Osteocyte (in vitro differentiated cells): ENCODE measurements around the gene KRTAP5-4. TPM values are rescaled to one million over a fixed set of nuclear protein-coding genes. Genes with fewer than 3 reads are reported as not detected.
"Not testable (repeated sequence)": the region's sequence is repeated elsewhere in the genome, so short reads cannot be mapped to it uniquely, and the experiment has no call there.

ENCODE experiments used
- DNase-seq: peaks from one replicate; pipeline ENCODE4 v3.0.0; 2021; ENCODE audit warnings: mixed read lengths; ENCODE audit not compliant: unreplicated experiment; ENCODE audit errors: extremely low spot score
- H3K27ac Mint-ChIP-seq: one replicate; pipeline ENCODE4 v1.8.0; 2021; ENCODE audit warnings: mild to moderate bottlenecking, mixed read lengths; ENCODE audit not compliant: unreplicated experiment
- H3K27me3 Mint-ChIP-seq: one replicate; pipeline ENCODE4 v1.8.0; 2021; ENCODE audit warnings: mixed read lengths; ENCODE audit not compliant: unreplicated experiment
- H3K36me3 Mint-ChIP-seq: one replicate; pipeline ENCODE4 v1.8.0; 2021; ENCODE audit warnings: mixed read lengths; ENCODE audit not compliant: unreplicated experiment
- H3K4me1 Mint-ChIP-seq: one replicate; pipeline ENCODE4 v1.8.0; 2021; ENCODE audit warnings: mixed read lengths; ENCODE audit not compliant: unreplicated experiment
- H3K4me3 Mint-ChIP-seq: one replicate; pipeline ENCODE4 v1.8.0; 2021; ENCODE audit warnings: mild to moderate bottlenecking, moderate library complexity, mixed read lengths; ENCODE audit not compliant: unreplicated experiment
- H3K9me3 Mint-ChIP-seq: one replicate; pipeline ENCODE4 v1.8.0; 2021; ENCODE audit warnings: mixed read lengths; ENCODE audit not compliant: unreplicated experiment
- CTCF ChIP-seq: fragments of 200-600 bp; sonication (generic); IDR thresholded peaks from 2 replicates; pipeline ENCODE4 v1.5.0; 2021; ENCODE audit warnings: antibody characterized with exemption, mild to moderate bottlenecking, moderate library complexity
- total RNA-seq: library from RNA; stranded (reverse); gene quantifications from 2 replicates; pipeline ENCODE4 v1.2.1, GENCODE V29; 2021

KRTAP5-4 gene
- total RNA-seq, 1 donor from 2014 or later, result not detected

GRCh38 chr11:1647901-1648652, 26.1 kb upstream of the KRTAP5-4 start:
- H3K4me1 Mint-ChIP-seq, result no peaks in the 10 kb centered on the region
- no peaks in the 10 kb centered on the region for H3K36me3 Mint-ChIP-seq
- no peaks in the 10 kb centered on the region for H3K9me3 Mint-ChIP-seq
- H3K27ac Mint-ChIP-seq, result no peak overlapping the region
- DNase-seq, result no peak
- no peak for TF ChIP-seq CTCF
- H3K4me3 Mint-ChIP-seq, result no peak overlapping the region
- peaks cover 33% of the 10 kb centered on the region for H3K27me3 Mint-ChIP-seq

DNA sequence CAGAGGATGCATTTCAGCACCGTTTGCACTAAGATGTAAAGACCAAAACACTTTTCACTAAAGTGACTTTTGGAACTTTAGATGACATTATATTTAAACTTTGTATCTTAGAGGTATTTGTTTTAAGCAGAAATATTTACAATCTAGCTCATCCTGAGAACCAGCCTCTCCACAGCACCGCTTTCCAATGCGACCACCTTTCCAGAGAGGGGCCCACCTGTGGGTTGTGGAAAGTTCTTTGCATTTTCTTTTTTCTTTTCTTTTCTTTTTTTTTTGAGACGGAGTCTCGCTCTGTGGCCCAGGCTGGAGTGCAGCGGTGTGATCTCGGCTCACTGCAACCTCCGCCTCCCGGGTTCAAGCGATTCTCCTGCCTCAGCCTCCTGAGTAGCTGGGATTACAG, 24.6 kb upstream of the KRTAP5-4 start:
- H3K27me3 Mint-ChIP-seq, result peaks cover 30% of the 10 kb centered on the region
- DNase-seq, H3K4me3 Mint-ChIP-seq, H3K36me3 Mint-ChIP-seq, H3K9me3 Mint-ChIP-seq, H3K4me1 Mint-ChIP-seq, H3K27ac Mint-ChIP-seq: not testable (repeated sequence)

- Mint-ChIP-seq H3K27ac (no peak overlapping the region), H3K36me3 (no peaks in the 10 kb centered on the region), H3K27me3 (peaks cover 23% of the 10 kb centered on the region), H3K9me3 (no peaks in the 10 kb centered on the region), H3K4me1 (no peaks in the 10 kb centered on the region), H3K4me3 (no peak overlapping the region)
- no peak for TF ChIP-seq CTCF
- DNase-seq, result no peak
These were observed 23.5 kb upstream of the KRTAP5-4 start for GRCh38 chr11:1645357-1645821.

GRCh38 chr11:1644601-1645356, 22.8 kb upstream of the KRTAP5-4 start:
- Mint-ChIP-seq H3K4me1 (no peaks in the 10 kb centered on the region), H3K4me3 (no peak overlapping the region), H3K27me3 (peaks cover 30% of the 10 kb centered on the region), H3K27ac (no peak overlapping the region), H3K9me3 (no peaks in the 10 kb centered on the region), H3K36me3 (no peaks in the 10 kb centered on the region)
- no peak for TF ChIP-seq CTCF
- DNase-seq, result no peak

- peaks cover 43% of the 10 kb centered on the region for H3K27me3 Mint-ChIP-seq
- H3K27ac Mint-ChIP-seq, result no peak overlapping the region
- no peak overlapping the region for H3K4me3 Mint-ChIP-seq
- H3K9me3 Mint-ChIP-seq, result no peaks in the 10 kb centered on the region
- no peak for TF ChIP-seq CTCF
- H3K36me3 Mint-ChIP-seq, result no peaks in the 10 kb centered on the region
- no peaks in the 10 kb centered on the region for H3K4me1 Mint-ChIP-seq
- no peak for DNase-seq
These were observed 21.3 kb upstream of the KRTAP5-4 start for GRCh38 chr11:1643146-1643690.
